ENCODE measurements around the gene MAML3. TPM values are rescaled to one million over a fixed set of nuclear protein-coding genes. Genes with fewer than 3 reads are reported as not detected.

MAML3 gene
- polyA plus RNA-seq, 1 donor: 3.9 TPM

GRCh38 chr4:140127422-140127821 lies 26.6 kb downstream of the MAML3 start:
- DNase-seq (ENCODE audit: low read depth): no peak

- no peak for DNase-seq (ENCODE audit: low read depth)
Measured at GRCh38 chr4:140126261-140126660, 27.7 kb downstream of the MAML3 start.

- DNase-seq (ENCODE audit: low read depth): no peak
Measured at GRCh38 chr4:140125374-140125773, 28.6 kb downstream of the MAML3 start.

- DNase-seq (ENCODE audit: low read depth): no peak
Measured at GRCh38 chr4:140123666-140124377, 30.2 kb downstream of the MAML3 start.

- no peak for DNase-seq (ENCODE audit: low read depth)
Measured at GRCh38 chr4:140122891-140123290, 31.1 kb downstream of the MAML3 start.

GRCh38 chr4:140121646-140122045 lies 32.3 kb downstream of the MAML3 start:
- DNase-seq (ENCODE audit: low read depth): no peak

- DNase-seq (ENCODE audit: low read depth): no peak
Measured at GRCh38 chr4:140118931-140119640, 34.9 kb downstream of the MAML3 start.

GRCh38 chr4:140117947-140118346 lies 36.0 kb downstream of the MAML3 start:
- DNase-seq (ENCODE audit: low read depth): no peak

GRCh38 chr4:140116442-140117104 lies 37.4 kb downstream of the MAML3 start:
- no peak for DNase-seq (ENCODE audit: low read depth)

- no peak for DNase-seq (ENCODE audit: low read depth)
Measured at GRCh38 chr4:140115140-140115539, 38.8 kb downstream of the MAML3 start.

GRCh38 chr4:140113653-140114052 lies 40.3 kb downstream of the MAML3 start:
- no peak for DNase-seq (ENCODE audit: low read depth)

GRCh38 chr4:140112576-140112975 lies 41.4 kb downstream of the MAML3 start:
- DNase-seq (ENCODE audit: low read depth): no peak

- no peak for DNase-seq (ENCODE audit: low read depth)
Measured at GRCh38 chr4:140111256-140111655, 42.7 kb downstream of the MAML3 start.

- no peak for DNase-seq (ENCODE audit: low read depth)
Measured at GRCh38 chr4:140110542-140111215, 43.3 kb downstream of the MAML3 start.

- no peak for DNase-seq (ENCODE audit: low read depth)
Measured at GRCh38 chr4:140109737-140110136, 44.2 kb downstream of the MAML3 start.

- no peak for DNase-seq (ENCODE audit: low read depth)
Measured at GRCh38 chr4:140109292-140109691, 44.7 kb downstream of the MAML3 start.

GRCh38 chr4:140108713-140109230 lies 45.2 kb downstream of the MAML3 start:
- DNase-seq (ENCODE audit: low read depth): no peak

- no peak for DNase-seq (ENCODE audit: low read depth)
Measured at GRCh38 chr4:140108243-140108642, 45.7 kb downstream of the MAML3 start.

GRCh38 chr4:140106289-140106844 lies 47.6 kb downstream of the MAML3 start:
- no peak for DNase-seq (ENCODE audit: low read depth)

- no peak for DNase-seq (ENCODE audit: low read depth)
Measured at GRCh38 chr4:140105436-140105835, 48.5 kb downstream of the MAML3 start.

- no peak for DNase-seq (ENCODE audit: low read depth)
Measured at GRCh38 chr4:140103676-140104075, 50.3 kb downstream of the MAML3 start.

- no peak for DNase-seq (ENCODE audit: low read depth)
Measured at GRCh38 chr4:140102421-140102820, 51.6 kb downstream of the MAML3 start.
